Osteoblast (primary cell): ENCODE results near the gene UBE3B. TPM values are rescaled to one million over a fixed set of nuclear protein-coding genes. Genes with fewer than 3 reads are reported as not detected.

Experiments
- DNase-seq: peaks from one replicate; pipeline ENCODE4 v3.0.0; 2011; ENCODE audit warnings: low spot score, mixed read lengths; ENCODE audit not compliant: insufficient read length; ENCODE audit errors: missing footprints
- H2AFZ ChIP-seq: 2 replicates; pipeline ENCODE4 v1.6.0; 2011; ENCODE audit warnings: mild to moderate bottlenecking, low read length
- H3K27ac ChIP-seq: 2 replicates; pipeline ENCODE4 v1.5.1; 2011; ENCODE audit warnings: mild to moderate bottlenecking, low read depth, low read length, moderate library complexity
- H3K27me3 ChIP-seq: 2 replicates; pipeline ENCODE4 v1.6.0; 2012; ENCODE audit warnings: mild to moderate bottlenecking, control low read depth, inconsistent platforms, low read length, moderate library complexity; ENCODE audit not compliant: insufficient read depth
- H3K36me3 ChIP-seq: 2 replicates; pipeline ENCODE4 v1.5.1; 2011; ENCODE audit warnings: mild to moderate bottlenecking, low read length, control low read depth, moderate library complexity; ENCODE audit not compliant: insufficient read depth
- H3K4me1 ChIP-seq: 2 replicates; pipeline ENCODE4 v1.5.1; 2011; ENCODE audit warnings: mild to moderate bottlenecking, low read length, control low read depth, moderate library complexity; ENCODE audit not compliant: insufficient read depth
- H3K4me2 ChIP-seq: 2 replicates; pipeline ENCODE4 v1.6.0; 2011; ENCODE audit warnings: mild to moderate bottlenecking, low read length; ENCODE audit not compliant: insufficient read depth
- H3K4me3 ChIP-seq: fragments of 200-600 bp; sonication (generic); 3 replicates; pipeline ENCODE4 v1.5.1; 2012; ENCODE audit warnings: mild to moderate bottlenecking, low read length, inconsistent platforms; ENCODE audit not compliant: insufficient read depth
- H3K79me2 ChIP-seq: 2 replicates; pipeline ENCODE4 v1.6.0; 2012; ENCODE audit warnings: mild to moderate bottlenecking, low read length, control low read depth, inconsistent platforms; ENCODE audit not compliant: insufficient read depth
- H3K9me3 ChIP-seq: 2 replicates; pipeline ENCODE4 v1.5.1; 2011; ENCODE audit warnings: low read depth, low read length, control low read depth
- H4K20me1 ChIP-seq: 2 replicates; pipeline ENCODE4 v1.6.0; 2012; ENCODE audit warnings: mild to moderate bottlenecking, low read length, control low read depth; ENCODE audit not compliant: insufficient read depth
- CTCF ChIP-seq: IDR thresholded peaks from 2 replicates; pipeline ENCODE4 v1.5.1; 2011; ENCODE audit warnings: mild to moderate bottlenecking, low read depth, low read length, moderate library complexity; ENCODE audit errors: extremely low read depth
- total RNA-seq: library from RNA; depleted of rRNA; stranded (reverse); fragments of >200 nt; gene quantifications from 2 replicates; pipeline ENCODE4 v1.2.3, GENCODE V29; 2012

Gene UBE3B
- total RNA-seq, 1 donor: 40.9 TPM

- H3K27me3 ChIP-seq: no peaks in the 10 kb centered on the region
- no peaks in the 10 kb centered on the region for H4K20me1 ChIP-seq
- H2AFZ ChIP-seq: no peak overlapping the region
- no peak for DNase-seq
- H3K36me3 ChIP-seq: peaks cover 90% of the 10 kb centered on the region
- H3K4me3 ChIP-seq: no peak overlapping the region
- H3K27ac ChIP-seq: no peak overlapping the region
- no peak for TF ChIP-seq CTCF
- H3K79me2 ChIP-seq: no peaks in the 10 kb centered on the region
- no peaks in the 10 kb centered on the region for H3K4me1 ChIP-seq
- no peak overlapping the region for H3K4me2 ChIP-seq
- H3K9me3 ChIP-seq: no peaks in the 10 kb centered on the region
These were observed 32.8 kb downstream of the UBE3B start for GRCh38 chr12:109510196-109510595.

- Histone ChIP-seq H3K36me3 (peaks cover 83% of the 10 kb centered on the region), H2AFZ (no peak overlapping the region), H3K27me3 (no peaks in the 10 kb centered on the region), H3K9me3 (no peaks in the 10 kb centered on the region), H3K4me1 (no peaks in the 10 kb centered on the region), H3K4me3 (no peak overlapping the region), H3K79me2 (no peaks in the 10 kb centered on the region), H3K4me2 (no peak overlapping the region), H3K27ac (no peak overlapping the region), H4K20me1 (no peaks in the 10 kb centered on the region)
- no peak for DNase-seq
- no peak for TF ChIP-seq CTCF
These were observed 35.2 kb downstream of the UBE3B start for GRCh38 chr12:109512608-109513007.

- Histone ChIP-seq H3K4me1 (no peaks in the 10 kb centered on the region), H3K27ac (no peak overlapping the region), H3K79me2 (no peaks in the 10 kb centered on the region), H2AFZ (no peak overlapping the region), H3K4me3 (no peak overlapping the region), H3K4me2 (no peak overlapping the region), H3K9me3 (no peaks in the 10 kb centered on the region), H3K36me3 (peaks cover 83% of the 10 kb centered on the region), H3K27me3 (no peaks in the 10 kb centered on the region), H4K20me1 (no peaks in the 10 kb centered on the region)
- TF ChIP-seq CTCF: no peak
- DNase-seq: no peak
These were observed 35.6 kb downstream of the UBE3B start for GRCh38 chr12:109513051-109513450.

GRCh38 chr12:109513977-109514376 is 36.5 kb downstream of the UBE3B start:
- H3K9me3 ChIP-seq: no peaks in the 10 kb centered on the region
- DNase-seq: no peak
- no peaks in the 10 kb centered on the region for H3K27me3 ChIP-seq
- no peaks in the 10 kb centered on the region for H4K20me1 ChIP-seq
- H2AFZ ChIP-seq: no peak overlapping the region
- TF ChIP-seq CTCF: no peak
- H3K4me2 ChIP-seq: no peak overlapping the region
- H3K4me1 ChIP-seq: peaks cover 7% of the 10 kb centered on the region
- no peak overlapping the region for H3K27ac ChIP-seq
- peaks cover 79% of the 10 kb centered on the region for H3K36me3 ChIP-seq
- H3K4me3 ChIP-seq: no peak overlapping the region
- H3K79me2 ChIP-seq: no peaks in the 10 kb centered on the region
